Keratinocyte (primary cell): ENCODE results near the gene SKAP1. TPM values are rescaled to one million over a fixed set of nuclear protein-coding genes. Genes with fewer than 3 reads are reported as not detected.

Source experiments
- DNase-seq: peaks from one replicate; pipeline ENCODE4 v3.0.0-alpha.2; 2011; ENCODE audit warnings: low read depth, missing footprints, low spot score
- FAIRE-seq: peaks from 2 replicates; lab custom pipeline; 2011; peaks lifted over from hg19 to GRCh38; lab: Jason Lieb, UNC
- H2AFZ ChIP-seq: 2 replicates; pipeline ENCODE4 v1.6.0; 2012; ENCODE audit warnings: low read length, control low read depth, inconsistent platforms; ENCODE audit not compliant: control insufficient read depth
- H3K27ac ChIP-seq: 2 replicates; pipeline ENCODE4 v1.5.1; 2011; ENCODE audit warnings: low read length; ENCODE audit not compliant: control insufficient read depth, insufficient read depth
- H3K27me3 ChIP-seq: 3 replicates; pipeline ENCODE4 v1.6.0; 2011; ENCODE audit warnings: low read length; ENCODE audit not compliant: control insufficient read depth, insufficient read depth; ENCODE audit errors: extremely low read depth
- H3K36me3 ChIP-seq, 2 experiments: 2 replicates in 1 of 2; 3 replicates in 1 of 2; pipeline ENCODE4 v1.5.1; 2011; ENCODE audit warnings: low read length in 2 of 2, mild to moderate bottlenecking in 1 of 2; ENCODE audit not compliant: control insufficient read depth in 2 of 2, insufficient read depth in 2 of 2; ENCODE audit errors: extremely low read depth in 1 of 2
- H3K4me1 ChIP-seq: 3 replicates; pipeline ENCODE4 v1.5.1; 2011; ENCODE audit warnings: low read length; ENCODE audit not compliant: control insufficient read depth, insufficient read depth; ENCODE audit errors: extremely low read depth
- H3K4me2 ChIP-seq: 3 replicates; pipeline ENCODE4 v1.6.0; 2011; ENCODE audit warnings: low read depth, low read length; ENCODE audit not compliant: control insufficient read depth, insufficient read depth; ENCODE audit errors: extremely low read depth
- H3K4me3 ChIP-seq, 3 experiments: fragments of 200-600 bp in 1 of 3; sonication (generic) in 1 of 3; 2 replicates in 2 of 3; 3 replicates in 1 of 3; pipeline ENCODE4 v1.5.1; 2011 to 2016; ENCODE audit warnings: low read length in 3 of 3, mild to moderate bottlenecking in 3 of 3, control low read depth in 2 of 3, inconsistent platforms in 1 of 3, low read depth in 1 of 3, mixed read lengths in 1 of 3, mixed run types in 1 of 3, moderate library complexity in 1 of 3; ENCODE audit not compliant: control insufficient read depth in 2 of 3, insufficient read depth in 2 of 3; ENCODE audit errors: extremely low read depth in 1 of 3
- H3K79me2 ChIP-seq: 2 replicates; pipeline ENCODE4 v1.6.0; 2012; ENCODE audit warnings: low read length; ENCODE audit not compliant: control insufficient read depth, insufficient read depth
- H3K9ac ChIP-seq: 3 replicates; pipeline ENCODE4 v1.6.0; 2011; ENCODE audit warnings: low read length; ENCODE audit not compliant: control insufficient read depth, insufficient read depth; ENCODE audit errors: extremely low read depth
- H3K9me1 ChIP-seq: 3 replicates; pipeline ENCODE4 v1.6.0; 2011; ENCODE audit warnings: low read length; ENCODE audit not compliant: control insufficient read depth, insufficient read depth; ENCODE audit errors: extremely low read depth
- H3K9me3 ChIP-seq: 2 replicates; pipeline ENCODE4 v1.5.1; 2012; ENCODE audit warnings: low read depth, low read length; ENCODE audit not compliant: control insufficient read depth
- H4K20me1 ChIP-seq: 3 replicates; pipeline ENCODE4 v1.6.0; 2011; ENCODE audit warnings: low read length; ENCODE audit not compliant: control insufficient read depth, insufficient read depth; ENCODE audit errors: extremely low read depth
- CTCF ChIP-seq, 3 experiments: IDR thresholded peaks in 1 of 3; conservative IDR thresholded peaks in 1 of 3; optimal IDR thresholded peaks in 1 of 3; 2 replicates in 2 of 3; 3 replicates in 1 of 3; pipeline versions ENCODE3 to v1.5.1; 2011; ENCODE audit warnings: low read length in 3 of 3, mild to moderate bottlenecking in 3 of 3, moderate library complexity in 2 of 3, control low read depth in 1 of 3, inconsistent platforms in 1 of 3; ENCODE audit not compliant: insufficient read depth in 2 of 3; ENCODE audit errors: extremely low read depth in 1 of 3
- EZH2 ChIP-seq: IDR thresholded peaks from one replicate; pipeline ENCODE4 v1.6.1; 2012; ENCODE audit warnings: inconsistent platforms, mild to moderate bottlenecking, low read length, moderate library complexity
- dilution Hi-C: fragments of 300-500 bp; cut with MboI; formaldehyde crosslinking; loops from one replicate; pipeline ENCODE4 v1.7.0; 2020; ENCODE audit warnings: low sequenced_read_pairs; ENCODE audit not compliant: extremely low pct_ligation_motif_present
- polyA plus RNA-seq, 5 experiments: library from polyadenylated mRNA; depleted of rRNA in 3 of 5; stranded (reverse) in 3 of 5; stranded (forward) in 1 of 5; unstranded in 1 of 5; fragments of >200 nt; gene quantifications; 1 replicate in 1 of 5; 2 replicates in 3 of 5; 3 replicates in 1 of 5; pipeline versions ENCODE4 v1.2.1 to v1.2.3, GENCODE V29; 2011 to 2012; ENCODE audit warnings: missing spikeins in 2 of 5, low read depth in 1 of 5, low replicate concordance in 1 of 5

Gene SKAP1
- polyA plus RNA-seq, 1 donor (not counting 4 experiments of a cell fraction or from before 2014, with no cell fraction given) = not detected

- FAIRE-seq (no peak), DNase-seq (no peak)
- Histone ChIP-seq H3K4me2 (no peak overlapping the region), H2AFZ (no peak overlapping the region), H3K27ac (no peak overlapping the region), H3K36me3 (no peaks in the 10 kb centered on the region), H3K4me1 (no peaks in the 10 kb centered on the region), H3K9ac (no peak overlapping the region), H4K20me1 (no peaks in the 10 kb centered on the region), H3K27me3 (peaks cover 45% of the 10 kb centered on the region), H3K9me1 (no peaks in the 10 kb centered on the region), H3K79me2 (no peaks in the 10 kb centered on the region), H3K9me3 (no peaks in the 10 kb centered on the region), H3K4me3 (no peak overlapping the region)
- TF ChIP-seq CTCF (optimal IDR thresholded peaks at IDR 0.05 in 1 of 3, IDR thresholded peaks at IDR 0.05 in 1 of 3, conservative IDR thresholded peaks at IDR 0.05 in 1 of 3; ENCODE audit: extremely low read depth in 1 of 3, insufficient read depth in 2 of 3, low read length in 3 of 3) = no peak
- peak; percentile 55 for TF ChIP-seq EZH2
- dilution Hi-C loops = no loop called here
These were observed 119.2 kb downstream of the SKAP1 start for GRCh38 chr17:48310748-48311213.

GRCh38 chr17:48308581-48308980 lies 121.4 kb downstream of the SKAP1 start:
- dilution Hi-C loops = no loop called here
- no peaks in the 10 kb centered on the region for H3K4me1 ChIP-seq
- no peak overlapping the region for H3K4me2 ChIP-seq
- H3K4me3 ChIP-seq = no peak overlapping the region
- H3K36me3 ChIP-seq = no peaks in the 10 kb centered on the region
- no peak overlapping the region for H3K27ac ChIP-seq
- no peaks in the 10 kb centered on the region for H3K9me3 ChIP-seq
- H3K9me1 ChIP-seq = no peaks in the 10 kb centered on the region
- no peaks in the 10 kb centered on the region for H4K20me1 ChIP-seq
- TF ChIP-seq CTCF (optimal IDR thresholded peaks at IDR 0.05 in 1 of 3, IDR thresholded peaks at IDR 0.05 in 1 of 3, conservative IDR thresholded peaks at IDR 0.05 in 1 of 3; ENCODE audit: extremely low read depth in 1 of 3, insufficient read depth in 2 of 3, low read length in 3 of 3) = no peak
- TF ChIP-seq EZH2 = no peak
- H2AFZ ChIP-seq = no peak overlapping the region
- no peak for FAIRE-seq
- H3K9ac ChIP-seq = no peak overlapping the region
- peaks cover 51% of the 10 kb centered on the region for H3K27me3 ChIP-seq
- no peaks in the 10 kb centered on the region for H3K79me2 ChIP-seq
- no peak for DNase-seq
